MM.1S (cell line): ENCODE measurements around the gene MVB12B.

Source experiments
- EZH2 ChIP-seq: fragments of 300-600 bp; sonication (generic); optimal IDR thresholded peaks from 2 replicates; pipeline ENCODE3; 2017; ENCODE audit warnings: low read depth, mild to moderate bottlenecking, antibody characterized with exemption, low read length, mixed read lengths
- EZH2phosphoT487 ChIP-seq: fragments of 300-600 bp; sonication (generic); IDR thresholded peaks from 2 replicates; pipeline ENCODE4 v1.6.1; 2018; ENCODE audit warnings: antibody characterized with exemption, low read length
- TF ChIP-seq, protein P1 (sequence below): fragments of 300-600 bp; sonication (generic); IDR thresholded peaks from 2 replicates; pipeline ENCODE4 v1.5.1; 2016; ENCODE audit warnings: antibody characterized with exemption, low read length, mixed read lengths

DNA sequence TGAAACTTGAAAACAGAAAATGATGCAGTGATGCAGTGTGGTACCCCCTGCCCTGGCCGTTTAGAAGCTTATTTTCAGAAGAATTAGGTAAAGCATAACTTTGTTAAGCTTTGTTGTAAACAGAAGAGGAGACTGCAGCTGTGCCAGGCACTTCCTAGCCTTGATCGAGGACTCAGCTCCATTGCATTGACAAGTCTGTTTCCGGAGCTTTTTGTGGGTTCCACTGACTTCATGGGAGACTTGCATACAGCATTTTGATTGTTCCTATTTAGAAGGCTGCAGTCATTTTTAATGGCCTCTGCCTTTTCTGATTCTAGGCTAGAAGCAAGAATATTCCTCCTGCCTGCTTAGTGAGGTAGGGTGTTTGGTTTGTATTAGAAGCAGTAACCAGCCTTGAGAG is 12.3 kb downstream of the MVB12B start:
- no peak for TF ChIP-seq EZH2phosphoT487
- TF ChIP-seq, protein P1, sequence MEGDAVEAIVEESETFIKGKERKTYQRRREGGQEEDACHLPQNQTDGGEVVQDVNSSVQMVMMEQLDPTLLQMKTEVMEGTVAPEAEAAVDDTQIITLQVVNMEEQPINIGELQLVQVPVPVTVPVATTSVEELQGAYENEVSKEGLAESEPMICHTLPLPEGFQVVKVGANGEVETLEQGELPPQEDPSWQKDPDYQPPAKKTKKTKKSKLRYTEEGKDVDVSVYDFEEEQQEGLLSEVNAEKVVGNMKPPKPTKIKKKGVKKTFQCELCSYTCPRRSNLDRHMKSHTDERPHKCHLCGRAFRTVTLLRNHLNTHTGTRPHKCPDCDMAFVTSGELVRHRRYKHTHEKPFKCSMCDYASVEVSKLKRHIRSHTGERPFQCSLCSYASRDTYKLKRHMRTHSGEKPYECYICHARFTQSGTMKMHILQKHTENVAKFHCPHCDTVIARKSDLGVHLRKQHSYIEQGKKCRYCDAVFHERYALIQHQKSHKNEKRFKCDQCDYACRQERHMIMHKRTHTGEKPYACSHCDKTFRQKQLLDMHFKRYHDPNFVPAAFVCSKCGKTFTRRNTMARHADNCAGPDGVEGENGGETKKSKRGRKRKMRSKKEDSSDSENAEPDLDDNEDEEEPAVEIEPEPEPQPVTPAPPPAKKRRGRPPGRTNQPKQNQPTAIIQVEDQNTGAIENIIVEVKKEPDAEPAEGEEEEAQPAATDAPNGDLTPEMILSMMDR = no peak
- TF ChIP-seq EZH2 = no peak
